MM.1S (cell line): ENCODE measurements around the gene SNTG2.

Source experiments
- DNase-seq: peaks from one replicate; pipeline ENCODE4 v3.0.0-alpha.2; 2015
- H2AFZ ChIP-seq: fragments of 300-600 bp; sonication (generic); 2 replicates; pipeline ENCODE4 v1.6.0; 2016; ENCODE audit warnings: antibody characterized with exemption, low read length
- H3F3A ChIP-seq: fragments of 300-600 bp; sonication (generic); 2 replicates; pipeline ENCODE4 v1.6.1; 2016; ENCODE audit warnings: mild to moderate bottlenecking, antibody characterized with exemption, low read length, moderate library complexity, mixed read lengths; ENCODE audit not compliant: insufficient read depth
- H3K27ac ChIP-seq: fragments of 300-600 bp; sonication (generic); 2 replicates; pipeline ENCODE4 v1.5.1; 2016; ENCODE audit warnings: mild to moderate bottlenecking, low read length
- H3K27me3 ChIP-seq: fragments of 300-600 bp; sonication (generic); replicated peaks from 2 replicates; pipeline ENCODE4 v1.6.0; 2016; ENCODE audit warnings: low read length; ENCODE audit not compliant: insufficient read depth
- H3K36me3 ChIP-seq: fragments of 300-600 bp; sonication (generic); replicated peaks from 2 replicates; pipeline ENCODE4 v1.6.1; 2016; ENCODE audit warnings: mild to moderate bottlenecking, low read length, mixed read lengths; ENCODE audit not compliant: insufficient read depth
- H3K4me1 ChIP-seq: fragments of 300-600 bp; sonication (generic); 2 replicates; pipeline ENCODE4 v1.6.1; 2016; ENCODE audit warnings: low read length, mixed read lengths
- H3K4me2 ChIP-seq: fragments of 300-600 bp; sonication (generic); 2 replicates; pipeline ENCODE4 v1.6.0; 2016; ENCODE audit warnings: low read depth, low read length
- H3K4me3 ChIP-seq: fragments of 300-600 bp; sonication (generic); 2 replicates; pipeline ENCODE4 v1.5.1; 2016; ENCODE audit warnings: low read length, mixed read lengths
- H3K79me2 ChIP-seq: fragments of 300-600 bp; sonication (generic); 2 replicates; pipeline ENCODE4 v1.6.1; 2016; ENCODE audit warnings: mixed run types, low read length, mixed read lengths
- H3K9ac ChIP-seq: fragments of 300-600 bp; sonication (generic); 2 replicates; pipeline ENCODE4 v1.6.1; 2016; ENCODE audit warnings: low read length, mixed read lengths
- H3K9me2 ChIP-seq: fragments of 300-600 bp; sonication (generic); replicated peaks from 2 replicates; pipeline ENCODE4 v1.6.1; 2016; ENCODE audit warnings: mild to moderate bottlenecking, low read length, mixed read lengths; ENCODE audit not compliant: insufficient read depth
- H3K9me3 ChIP-seq: fragments of 300-600 bp; sonication (generic); replicated peaks from 2 replicates; pipeline ENCODE4 v1.6.1; 2016; ENCODE audit warnings: mild to moderate bottlenecking, low read length, mixed read lengths; ENCODE audit not compliant: insufficient read depth
- H4K20me1 ChIP-seq: fragments of 300-600 bp; sonication (generic); 2 replicates; pipeline ENCODE4 v1.6.1; 2016; ENCODE audit warnings: mild to moderate bottlenecking, low read length, moderate library complexity, mixed read lengths; ENCODE audit not compliant: insufficient read depth
- EZH2 ChIP-seq: fragments of 300-600 bp; sonication (generic); optimal IDR thresholded peaks from 2 replicates; pipeline ENCODE3; 2017; ENCODE audit warnings: low read depth, mild to moderate bottlenecking, antibody characterized with exemption, low read length, mixed read lengths
- EZH2phosphoT487 ChIP-seq: fragments of 300-600 bp; sonication (generic); IDR thresholded peaks from 2 replicates; pipeline ENCODE4 v1.6.1; 2018; ENCODE audit warnings: antibody characterized with exemption, low read length
- TF ChIP-seq, protein P1 (sequence below): fragments of 300-600 bp; sonication (generic); IDR thresholded peaks from 2 replicates; pipeline ENCODE4 v1.5.1; 2016; ENCODE audit warnings: antibody characterized with exemption, low read length, mixed read lengths

SNTG2 gene

DNA sequence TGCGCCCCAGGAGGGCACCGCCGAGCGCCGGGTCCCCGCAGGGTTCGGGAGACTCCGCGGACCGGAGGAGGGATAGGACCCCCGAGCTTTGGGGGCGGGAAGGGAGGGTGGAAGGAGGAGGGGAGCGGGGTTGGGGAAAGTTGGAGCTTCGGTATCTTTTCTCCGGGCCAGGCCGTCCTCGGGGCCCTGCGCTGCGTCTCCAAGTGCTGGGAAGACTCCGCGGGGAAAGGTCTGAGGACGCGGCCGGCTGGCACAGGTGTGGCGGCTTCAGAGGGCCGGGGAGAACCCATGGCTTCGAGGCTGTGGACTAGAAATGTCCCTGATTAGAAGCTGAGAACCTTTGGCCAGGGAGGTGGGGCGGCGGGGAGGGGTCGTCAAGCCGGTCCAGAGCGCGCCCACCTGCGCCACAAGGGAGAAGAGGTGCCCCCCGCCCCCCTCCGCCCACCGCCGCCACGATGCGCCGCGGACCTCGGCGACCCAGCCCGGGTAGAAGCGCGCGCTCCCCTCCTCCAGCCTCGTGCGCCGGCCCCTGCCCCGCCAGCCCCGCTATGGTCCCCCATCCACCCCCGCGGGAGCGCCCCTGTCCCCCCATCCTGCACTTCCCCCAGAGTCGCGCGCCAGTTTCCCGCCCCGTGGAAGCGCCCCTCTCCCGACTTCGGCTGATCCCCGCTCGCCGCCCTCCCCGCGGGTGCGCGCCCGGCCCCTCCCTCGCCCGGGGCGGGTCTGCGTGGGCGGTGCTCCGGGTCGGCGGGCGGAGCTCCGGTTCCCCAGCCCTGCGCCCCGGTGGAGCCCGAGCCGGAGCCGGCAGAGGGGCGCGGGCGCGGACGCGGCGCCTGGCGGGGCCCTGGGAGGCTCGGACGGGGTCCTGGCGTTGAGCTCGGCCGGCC lies at the start of gene SNTG2:
SNTG2 (plus strand) TSS at position 770 of the 887 bp plus-strand sequence. CDS start 148 bp downstream, outside the sequence.
- Histone ChIP-seq H2AFZ (no peak within 1 kb of the TSS), H3K9me2 (no peaks in the 10 kb centered on the region), H3K9ac (no peak within 1 kb of the TSS), H3K4me3 (no peak within 1 kb of the TSS), H3K27ac (no peak within 1 kb of the TSS), H3K79me2 (no peaks in the 10 kb centered on the region), H3K4me2 (no peak within 1 kb of the TSS), H3F3A (peaks cover 5% of the 10 kb centered on the region; the same call in 1 of the 2 replicates), H4K20me1 (no peaks in the 10 kb centered on the region; the same call in 1 of the 2 replicates), H3K36me3 (no peaks in the 10 kb centered on the region), H3K27me3 (peaks cover 14% of the 10 kb centered on the region), H3K4me1 (peaks cover 6% of the 10 kb centered on the region), H3K9me3 (no peaks in the 10 kb centered on the region)
- no peak for DNase-seq
- TF ChIP-seq, protein P1, sequence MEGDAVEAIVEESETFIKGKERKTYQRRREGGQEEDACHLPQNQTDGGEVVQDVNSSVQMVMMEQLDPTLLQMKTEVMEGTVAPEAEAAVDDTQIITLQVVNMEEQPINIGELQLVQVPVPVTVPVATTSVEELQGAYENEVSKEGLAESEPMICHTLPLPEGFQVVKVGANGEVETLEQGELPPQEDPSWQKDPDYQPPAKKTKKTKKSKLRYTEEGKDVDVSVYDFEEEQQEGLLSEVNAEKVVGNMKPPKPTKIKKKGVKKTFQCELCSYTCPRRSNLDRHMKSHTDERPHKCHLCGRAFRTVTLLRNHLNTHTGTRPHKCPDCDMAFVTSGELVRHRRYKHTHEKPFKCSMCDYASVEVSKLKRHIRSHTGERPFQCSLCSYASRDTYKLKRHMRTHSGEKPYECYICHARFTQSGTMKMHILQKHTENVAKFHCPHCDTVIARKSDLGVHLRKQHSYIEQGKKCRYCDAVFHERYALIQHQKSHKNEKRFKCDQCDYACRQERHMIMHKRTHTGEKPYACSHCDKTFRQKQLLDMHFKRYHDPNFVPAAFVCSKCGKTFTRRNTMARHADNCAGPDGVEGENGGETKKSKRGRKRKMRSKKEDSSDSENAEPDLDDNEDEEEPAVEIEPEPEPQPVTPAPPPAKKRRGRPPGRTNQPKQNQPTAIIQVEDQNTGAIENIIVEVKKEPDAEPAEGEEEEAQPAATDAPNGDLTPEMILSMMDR: no peak
- no peak for TF ChIP-seq EZH2
- no peak for TF ChIP-seq EZH2phosphoT487

DNA sequence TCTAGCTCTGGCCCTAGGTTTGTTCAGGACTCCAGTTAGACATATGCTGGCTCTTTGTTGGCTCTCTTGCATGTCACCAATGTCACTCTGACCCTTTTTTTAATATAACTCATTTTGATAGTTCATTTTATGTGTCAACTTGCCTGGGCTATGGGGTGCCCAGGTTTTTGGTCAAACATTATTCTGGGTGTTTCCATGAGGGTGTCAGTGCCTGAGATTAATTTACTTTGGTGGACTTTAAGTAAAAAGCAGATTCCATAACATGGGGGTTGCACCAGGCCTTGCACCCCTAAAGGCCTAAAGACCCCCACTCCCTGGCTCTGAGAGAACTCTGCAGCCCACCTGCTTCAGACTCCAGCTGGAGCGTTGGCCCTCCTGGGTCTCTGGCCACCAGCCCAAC lies 48.1 kb upstream of the SNTG2 start:
- no peak overlapping the region for H3K27ac ChIP-seq
- no peak overlapping the region for H3K4me2 ChIP-seq
- no peaks in the 10 kb centered on the region for H3K9me2 ChIP-seq
- H3K27me3 ChIP-seq: no peaks in the 10 kb centered on the region
- no peaks in the 10 kb centered on the region for H3K9me3 ChIP-seq
- no peaks in the 10 kb centered on the region for H3F3A ChIP-seq
- H4K20me1 ChIP-seq: no peaks in the 10 kb centered on the region
- H3K79me2 ChIP-seq: no peaks in the 10 kb centered on the region
- no peaks in the 10 kb centered on the region for H3K36me3 ChIP-seq
- H3K4me1 ChIP-seq: no peaks in the 10 kb centered on the region
- TF ChIP-seq EZH2phosphoT487: no peak
- TF ChIP-seq EZH2: no peak
- TF ChIP-seq, protein P1: no peak
- no peak overlapping the region for H3K9ac ChIP-seq
- no peak overlapping the region for H2AFZ ChIP-seq
- no peak overlapping the region for H3K4me3 ChIP-seq
- no peak for DNase-seq

DNA sequence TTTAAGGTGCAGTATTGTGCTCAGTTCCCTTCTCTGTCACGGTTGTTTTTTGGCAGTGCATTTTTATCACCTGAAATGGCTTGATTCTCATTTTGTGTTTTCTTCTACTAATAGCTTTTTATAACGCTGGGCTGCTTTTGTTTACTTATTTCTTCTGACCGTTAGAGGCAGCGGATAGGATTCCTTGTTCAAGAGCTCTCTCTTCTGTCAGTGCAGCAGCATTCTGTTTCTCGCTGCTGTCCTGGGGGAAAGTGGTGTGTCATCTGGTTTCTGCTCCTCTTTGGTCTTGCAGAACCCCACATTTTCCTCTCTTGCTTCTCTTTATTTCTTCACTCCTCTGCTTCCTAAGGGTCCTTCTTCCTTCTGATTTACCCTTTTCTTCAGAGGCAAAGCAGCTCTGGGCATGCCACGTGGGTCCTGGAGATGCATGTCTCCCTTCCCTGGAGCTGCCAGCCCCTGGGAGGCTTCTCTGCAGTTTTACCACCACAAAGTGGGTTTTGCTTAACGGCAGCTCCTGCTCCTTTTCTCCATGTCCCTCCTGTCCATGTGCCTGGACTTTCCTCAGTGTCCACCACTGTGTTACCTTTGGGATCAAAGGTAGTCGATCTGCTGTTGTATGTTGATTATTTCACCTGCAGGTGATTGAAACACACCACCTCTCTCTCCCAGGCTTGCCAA lies 47.3 kb upstream of the SNTG2 start:
- H3K36me3 ChIP-seq: no peaks in the 10 kb centered on the region
- no peaks in the 10 kb centered on the region for H4K20me1 ChIP-seq
- H3K4me2 ChIP-seq: no peak overlapping the region
- DNase-seq: no peak
- no peak overlapping the region for H2AFZ ChIP-seq
- no peak overlapping the region for H3K9ac ChIP-seq
- TF ChIP-seq EZH2phosphoT487: no peak
- TF ChIP-seq, protein P1: no peak
- no peak for TF ChIP-seq EZH2
- H3K4me3 ChIP-seq: no peak overlapping the region
- H3K9me2 ChIP-seq: no peaks in the 10 kb centered on the region
- H3K27me3 ChIP-seq: no peaks in the 10 kb centered on the region
- H3F3A ChIP-seq: no peaks in the 10 kb centered on the region
- H3K79me2 ChIP-seq: no peaks in the 10 kb centered on the region
- H3K4me1 ChIP-seq: no peaks in the 10 kb centered on the region
- H3K9me3 ChIP-seq: no peaks in the 10 kb centered on the region
- H3K27ac ChIP-seq: no peak overlapping the region
